ENCODE data around the gene IP6K2.

IP6K2 gene

DNA sequence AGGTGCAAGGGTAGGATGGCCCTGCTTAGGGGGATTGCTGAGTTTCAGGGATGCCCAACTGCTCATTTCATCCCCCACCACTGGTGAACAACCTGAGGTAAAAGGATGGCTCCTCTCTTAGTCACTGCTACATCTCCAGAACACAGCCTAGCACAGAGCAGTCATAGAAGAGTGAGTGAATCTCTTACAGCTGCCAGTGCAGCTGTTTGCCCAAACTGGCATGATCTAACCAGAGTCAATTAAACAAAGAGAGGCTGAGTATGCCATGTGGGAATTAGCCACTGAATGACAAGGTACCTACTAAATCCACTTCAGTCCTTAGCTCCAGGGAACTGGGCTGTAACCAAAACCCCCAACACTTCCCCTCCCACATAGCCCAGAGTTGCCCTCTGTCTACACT, 24.5 kb downstream of the IP6K2 start:
- no peak for DNase-seq (ENCODE audit: extremely low spot score)
- TF ChIP-seq, protein P1, sequence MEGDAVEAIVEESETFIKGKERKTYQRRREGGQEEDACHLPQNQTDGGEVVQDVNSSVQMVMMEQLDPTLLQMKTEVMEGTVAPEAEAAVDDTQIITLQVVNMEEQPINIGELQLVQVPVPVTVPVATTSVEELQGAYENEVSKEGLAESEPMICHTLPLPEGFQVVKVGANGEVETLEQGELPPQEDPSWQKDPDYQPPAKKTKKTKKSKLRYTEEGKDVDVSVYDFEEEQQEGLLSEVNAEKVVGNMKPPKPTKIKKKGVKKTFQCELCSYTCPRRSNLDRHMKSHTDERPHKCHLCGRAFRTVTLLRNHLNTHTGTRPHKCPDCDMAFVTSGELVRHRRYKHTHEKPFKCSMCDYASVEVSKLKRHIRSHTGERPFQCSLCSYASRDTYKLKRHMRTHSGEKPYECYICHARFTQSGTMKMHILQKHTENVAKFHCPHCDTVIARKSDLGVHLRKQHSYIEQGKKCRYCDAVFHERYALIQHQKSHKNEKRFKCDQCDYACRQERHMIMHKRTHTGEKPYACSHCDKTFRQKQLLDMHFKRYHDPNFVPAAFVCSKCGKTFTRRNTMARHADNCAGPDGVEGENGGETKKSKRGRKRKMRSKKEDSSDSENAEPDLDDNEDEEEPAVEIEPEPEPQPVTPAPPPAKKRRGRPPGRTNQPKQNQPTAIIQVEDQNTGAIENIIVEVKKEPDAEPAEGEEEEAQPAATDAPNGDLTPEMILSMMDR (IDR thresholded peaks at IDR 0.05; ENCODE audit: control extremely low read depth, extremely low read depth, low read depth, missing control alignments): no peak
- POLR2A ChIA-PET: no interaction called here
- CTCF ChIA-PET: interaction anchor here (1.0 to 1.7 kb wide), 3 partner anchors 12 to 47 kb away, joined by 3 to 4 read pairs (median 3); no protein-coding TSS in a partner anchor

DNA sequence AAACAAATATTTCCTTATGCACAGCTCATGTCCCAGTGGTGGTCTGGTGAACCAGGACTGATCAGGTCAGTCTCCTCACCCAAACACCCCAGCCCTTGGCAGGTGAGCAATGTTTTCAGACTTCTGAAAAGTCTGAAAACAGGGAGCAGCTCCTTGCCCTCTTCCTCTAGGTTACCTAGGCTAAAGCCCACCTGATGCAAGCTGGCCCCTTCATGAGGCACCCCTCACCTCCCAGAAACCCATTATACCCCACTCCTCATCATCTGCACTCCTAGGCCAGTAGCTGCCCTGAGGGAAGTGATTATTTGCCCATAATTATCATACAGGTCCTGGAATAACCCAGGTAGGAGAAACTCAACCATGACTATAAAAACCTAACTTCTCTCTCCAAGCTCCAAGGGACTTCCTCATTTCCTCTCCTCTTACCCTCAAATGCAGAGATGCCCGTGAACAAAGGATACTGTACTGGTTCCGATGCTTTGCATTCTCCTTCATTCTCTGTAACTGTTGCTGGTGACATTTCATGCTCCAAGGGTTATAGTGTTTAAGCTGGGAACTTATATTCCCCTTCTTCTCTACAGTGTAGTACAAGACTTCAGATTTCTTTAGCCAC, 26.1 kb downstream of the IP6K2 start:
- POLR2A ChIA-PET: no interaction called here
- no peak for DNase-seq (ENCODE audit: extremely low spot score)
- CTCF ChIA-PET: interaction anchor here (1.7 kb wide), 1 partner anchor 49 kb away, joined by 4 read pairs; no protein-coding TSS in a partner anchor
- TF ChIP-seq, protein P1 (IDR thresholded peaks at IDR 0.05; ENCODE audit: control extremely low read depth, extremely low read depth, low read depth, missing control alignments): no peak

DNA sequence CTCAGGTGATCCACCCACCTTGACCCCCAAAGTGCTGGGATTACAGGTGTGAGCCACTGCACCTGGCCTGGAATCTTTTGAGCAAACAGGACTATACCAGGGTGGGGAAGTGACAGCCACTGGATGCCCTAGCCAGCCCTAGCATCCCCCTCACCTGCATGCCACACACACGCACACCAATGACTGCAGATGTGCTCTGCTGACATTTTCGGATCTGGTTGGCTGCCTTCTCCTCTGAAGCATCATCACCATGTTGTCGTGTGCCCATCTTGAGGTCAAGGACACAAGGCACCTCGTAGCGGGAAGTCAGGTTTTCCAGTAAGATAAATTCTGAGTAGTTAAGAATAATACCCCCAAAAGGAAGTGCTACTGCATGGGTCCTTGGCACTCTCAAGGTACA, 27.6 kb downstream of the IP6K2 start:
- POLR2A ChIA-PET: no interaction called here
- no peak for DNase-seq (ENCODE audit: extremely low spot score)
- TF ChIP-seq, protein P1 (IDR thresholded peaks at IDR 0.05; ENCODE audit: control extremely low read depth, extremely low read depth, low read depth, missing control alignments): no peak
- CTCF ChIA-PET: no interaction called here

DNA sequence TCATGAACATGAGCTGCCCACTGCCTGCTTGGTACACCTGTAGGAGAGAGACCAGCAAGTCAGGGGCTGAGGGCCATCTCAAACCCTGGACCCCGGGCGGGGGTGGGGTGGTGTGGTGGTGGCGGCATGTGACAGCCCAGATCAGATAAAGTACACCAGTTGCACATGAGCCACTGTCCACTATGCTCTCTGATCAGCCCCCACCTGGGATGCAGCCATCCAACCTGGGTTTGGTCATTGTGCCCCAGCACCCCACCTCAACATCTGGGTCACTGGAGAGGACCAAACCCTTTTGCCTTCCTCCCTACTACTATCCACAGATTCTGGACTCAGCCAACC, 28.3 kb downstream of the IP6K2 start:
- DNase-seq (ENCODE audit: extremely low spot score): no peak
- ChIA-PET CTCF (interaction anchor here (0.8 to 3.7 kb wide), 4 partner anchors 10 to 114 kb away, joined by 3 to 29 read pairs (median 12); partner anchors contain the start of gene CELSR3), POLR2A (interaction anchor here (0.7 kb wide), 1 partner anchor 53 kb away, joined by 3 read pairs; the partner anchor contains the start of gene SLC26A6)
- TF ChIP-seq, protein P1 (IDR thresholded peaks at IDR 0.05; ENCODE audit: control extremely low read depth, extremely low read depth, low read depth, missing control alignments): no peak

DNA sequence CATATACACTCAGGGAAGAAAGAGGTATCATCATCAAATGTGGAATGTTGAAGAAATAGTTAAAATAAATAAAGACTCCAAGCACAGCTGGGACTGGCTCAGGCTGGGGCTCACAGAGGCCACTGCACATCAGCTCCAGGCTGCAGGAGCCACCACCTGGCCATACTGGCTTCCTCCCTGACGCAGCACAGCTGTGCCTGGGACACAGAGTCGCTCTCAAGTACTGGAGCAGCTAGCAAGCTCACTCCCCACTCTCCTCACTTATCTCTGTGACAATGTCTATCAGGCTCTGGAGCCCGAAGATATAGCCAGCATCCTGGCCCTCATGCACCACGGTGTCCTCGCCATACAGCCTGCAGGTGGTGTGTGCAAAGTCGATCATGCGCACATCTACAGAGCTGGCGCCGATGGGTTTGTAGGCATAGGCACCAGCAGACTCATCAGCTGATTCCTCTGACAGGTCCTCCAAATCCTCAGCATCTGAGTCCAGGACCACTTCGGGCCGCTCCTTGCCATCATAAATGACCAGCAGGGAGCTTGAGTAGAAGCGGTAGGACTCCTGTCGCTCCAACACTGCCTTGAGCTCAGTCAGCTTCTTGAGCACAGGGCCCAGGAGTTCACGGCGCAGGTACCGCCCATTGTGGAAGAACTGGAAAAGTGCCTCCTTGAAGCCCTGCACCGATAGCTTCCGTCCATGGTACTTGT, 28.8 kb downstream of the IP6K2 start:
- DNase-seq (ENCODE audit: extremely low spot score): no peak
- TF ChIP-seq, protein P1 (IDR thresholded peaks at IDR 0.05; ENCODE audit: control extremely low read depth, extremely low read depth, low read depth, missing control alignments): no peak
- ChIA-PET CTCF (interaction anchor here (0.8 to 3.7 kb wide), 5 partner anchors 10 to 300 kb away, joined by 3 to 29 read pairs (median 5); partner anchors contain the start of gene CELSR3), POLR2A (interaction anchor here (0.5 to 0.7 kb wide), 2 partner anchors 53 kb away, joined by 3 to 5 read pairs; partner anchors contain the start of gene SLC26A6)

DNA sequence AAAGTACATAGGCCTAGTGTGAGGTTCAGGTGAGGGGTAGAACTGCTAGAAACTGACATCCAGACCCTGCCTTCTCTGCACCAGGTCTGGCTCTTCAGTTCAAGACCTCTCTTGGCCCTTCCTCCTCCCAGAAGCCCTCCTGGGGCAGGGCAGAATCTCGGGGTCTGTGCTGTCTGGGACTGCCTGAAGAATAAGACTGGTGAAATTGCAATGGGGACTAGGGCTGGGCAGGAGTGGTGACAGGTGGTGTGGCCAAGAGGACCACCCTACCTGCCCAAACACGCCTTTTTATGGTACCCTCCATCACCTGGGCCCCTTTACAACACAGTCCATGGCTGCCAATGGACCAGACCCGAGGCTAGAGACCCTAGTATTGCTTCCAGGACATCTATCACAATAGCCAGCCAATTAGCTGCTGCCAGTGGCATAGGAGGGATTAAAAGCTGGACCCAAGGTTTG, 29.8 kb downstream of the IP6K2 start:
- DNase-seq (ENCODE audit: extremely low spot score): no peak
- TF ChIP-seq, protein P1 (IDR thresholded peaks at IDR 0.05; ENCODE audit: control extremely low read depth, extremely low read depth, low read depth, missing control alignments): no peak
- CTCF ChIA-PET: interaction anchor here (1.0 to 3.7 kb wide), 11 partner anchors 9 to 301 kb away, joined by 3 to 29 read pairs (median 9); partner anchors contain the start of genes CELSR3 and SLC26A6
- POLR2A ChIA-PET: no interaction called here
